Osteocyte (in vitro differentiated cells): ENCODE data around the gene HIPK3. TPM values are rescaled to one million over a fixed set of nuclear protein-coding genes. Genes with fewer than 3 reads are reported as not detected.
A peak's percentile ranks its signal among the peaks of the same experiment; 100 is the strongest.

ENCODE experiments used
- DNase-seq: peaks from one replicate; pipeline ENCODE4 v3.0.0; 2021; ENCODE audit warnings: mixed read lengths; ENCODE audit not compliant: unreplicated experiment; ENCODE audit errors: extremely low spot score
- H3K27ac Mint-ChIP-seq: one replicate; pipeline ENCODE4 v1.8.0; 2021; ENCODE audit warnings: mild to moderate bottlenecking, mixed read lengths; ENCODE audit not compliant: unreplicated experiment
- H3K27me3 Mint-ChIP-seq: one replicate; pipeline ENCODE4 v1.8.0; 2021; ENCODE audit warnings: mixed read lengths; ENCODE audit not compliant: unreplicated experiment
- H3K36me3 Mint-ChIP-seq: one replicate; pipeline ENCODE4 v1.8.0; 2021; ENCODE audit warnings: mixed read lengths; ENCODE audit not compliant: unreplicated experiment
- H3K4me1 Mint-ChIP-seq: one replicate; pipeline ENCODE4 v1.8.0; 2021; ENCODE audit warnings: mixed read lengths; ENCODE audit not compliant: unreplicated experiment
- H3K4me3 Mint-ChIP-seq: one replicate; pipeline ENCODE4 v1.8.0; 2021; ENCODE audit warnings: mild to moderate bottlenecking, moderate library complexity, mixed read lengths; ENCODE audit not compliant: unreplicated experiment
- H3K9me3 Mint-ChIP-seq: one replicate; pipeline ENCODE4 v1.8.0; 2021; ENCODE audit warnings: mixed read lengths; ENCODE audit not compliant: unreplicated experiment
- total RNA-seq: library from RNA; stranded (reverse); gene quantifications from 2 replicates; pipeline ENCODE4 v1.2.1, GENCODE V29; 2021
- TF ChIP-seq, protein P1 (sequence below): fragments of 200-600 bp; sonication (generic); IDR thresholded peaks from 2 replicates; pipeline ENCODE4 v1.5.0; 2021; ENCODE audit warnings: antibody characterized with exemption, mild to moderate bottlenecking, moderate library complexity

HIPK3 gene
- total RNA-seq, 1 donor from 2014 or later = 78.8 TPM

DNA sequence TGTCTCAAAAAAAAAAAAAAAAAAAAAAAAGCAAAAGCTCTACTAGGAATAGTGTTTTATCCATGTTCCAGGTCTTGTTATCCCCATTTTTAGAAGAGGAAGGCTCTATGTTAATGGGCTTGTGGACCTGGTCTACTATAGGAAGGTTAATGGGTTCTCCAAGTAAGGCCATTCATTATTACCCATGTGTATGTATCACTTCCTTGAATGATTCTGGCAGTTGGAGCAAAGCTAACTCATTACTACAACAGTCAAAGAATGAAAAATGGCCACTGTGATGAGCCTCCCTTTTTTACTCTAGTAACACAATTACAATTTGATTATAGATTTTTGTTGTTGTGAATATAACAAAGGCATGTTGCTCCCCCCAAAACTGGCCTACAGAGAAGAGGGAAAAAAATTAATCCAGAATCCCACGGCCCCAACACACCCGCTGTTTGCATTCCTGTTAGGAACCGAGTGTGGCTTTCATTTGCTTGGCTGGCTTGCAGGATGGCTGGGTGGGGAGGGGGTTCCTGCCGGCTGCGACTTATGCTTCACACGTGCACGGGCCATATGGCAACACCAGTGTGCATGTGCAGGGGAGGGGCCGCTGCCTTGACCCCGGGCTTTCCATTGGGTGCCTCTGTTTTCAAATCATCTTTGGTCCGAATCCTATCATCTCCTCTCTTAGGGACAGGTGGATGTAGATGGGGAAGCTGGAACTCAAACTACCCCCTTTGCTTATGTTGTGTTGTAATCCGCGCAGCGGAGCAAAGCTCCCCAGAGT lies 148.8 kb downstream of the HIPK3 start:
- H3K36me3 Mint-ChIP-seq = no peaks in the 10 kb centered on the region
- H3K27ac Mint-ChIP-seq = no peak overlapping the region
- H3K9me3 Mint-ChIP-seq = no peaks in the 10 kb centered on the region
- TF ChIP-seq, protein P1, sequence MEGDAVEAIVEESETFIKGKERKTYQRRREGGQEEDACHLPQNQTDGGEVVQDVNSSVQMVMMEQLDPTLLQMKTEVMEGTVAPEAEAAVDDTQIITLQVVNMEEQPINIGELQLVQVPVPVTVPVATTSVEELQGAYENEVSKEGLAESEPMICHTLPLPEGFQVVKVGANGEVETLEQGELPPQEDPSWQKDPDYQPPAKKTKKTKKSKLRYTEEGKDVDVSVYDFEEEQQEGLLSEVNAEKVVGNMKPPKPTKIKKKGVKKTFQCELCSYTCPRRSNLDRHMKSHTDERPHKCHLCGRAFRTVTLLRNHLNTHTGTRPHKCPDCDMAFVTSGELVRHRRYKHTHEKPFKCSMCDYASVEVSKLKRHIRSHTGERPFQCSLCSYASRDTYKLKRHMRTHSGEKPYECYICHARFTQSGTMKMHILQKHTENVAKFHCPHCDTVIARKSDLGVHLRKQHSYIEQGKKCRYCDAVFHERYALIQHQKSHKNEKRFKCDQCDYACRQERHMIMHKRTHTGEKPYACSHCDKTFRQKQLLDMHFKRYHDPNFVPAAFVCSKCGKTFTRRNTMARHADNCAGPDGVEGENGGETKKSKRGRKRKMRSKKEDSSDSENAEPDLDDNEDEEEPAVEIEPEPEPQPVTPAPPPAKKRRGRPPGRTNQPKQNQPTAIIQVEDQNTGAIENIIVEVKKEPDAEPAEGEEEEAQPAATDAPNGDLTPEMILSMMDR = no peak
- no peak overlapping the region for H3K4me3 Mint-ChIP-seq
- DNase-seq = peak; percentile 78
- H3K27me3 Mint-ChIP-seq = no peaks in the 10 kb centered on the region
- H3K4me1 Mint-ChIP-seq = peaks cover 12% of the 10 kb centered on the region

Other genes starting within 250 kb of the HIPK3 start
- gene DEPDC7, start 241.5 kb upstream of the HIPK3 start, total RNA-seq = 2.9 and 3.7 TPM in 2 replicates
- 24.2 and 26.2 TPM in 2 replicates for gene TCP11L1, start 217.8 kb upstream of the HIPK3 start, total RNA-seq
- gene CSTF3, start 95.9 kb upstream of the HIPK3 start, total RNA-seq = 23.6 and 27.8 TPM in 2 replicates
- gene KIAA1549L, start 118.7 kb downstream of the HIPK3 start, total RNA-seq = 7.2 and 7.6 TPM in 2 replicates